H9 (cell line): Measurements from ENCODE around the gene EZH1. TPM values are rescaled to one million over a fixed set of nuclear protein-coding genes. Genes with fewer than 3 reads are reported as not detected.
A peak's percentile ranks its signal among the peaks of the same experiment; 100 is the strongest.

ENCODE experiments used
- DNase-seq: peaks from one replicate; pipeline ENCODE4 v3.0.0-alpha.2; 2017
- H2AFZ ChIP-seq: one replicate; pipeline ENCODE4 v1.6.1; 2013; ENCODE audit warnings: mild to moderate bottlenecking, low read length, control low read depth, moderate library complexity
- H2AK5ac ChIP-seq: 2 replicates; pipeline ENCODE4 v1.6.1; 2013; ENCODE audit warnings: low read length, control low read depth, mixed read lengths; ENCODE audit not compliant: insufficient read length
- H2BK120ac ChIP-seq: one replicate; pipeline ENCODE4 v1.6.1; 2013; ENCODE audit warnings: low read depth, mild to moderate bottlenecking, low read length, control low read depth, inconsistent platforms; ENCODE audit not compliant: poor library complexity, severe bottlenecking
- H2BK12ac ChIP-seq: 2 replicates; pipeline ENCODE4 v1.6.1; 2013; ENCODE audit warnings: low read length, control low read depth, mixed read lengths, low read depth; ENCODE audit not compliant: insufficient read length
- H2BK15ac ChIP-seq: 2 replicates; pipeline ENCODE4 v1.6.1; 2013; ENCODE audit warnings: low read depth, low read length, control low read depth
- H2BK20ac ChIP-seq: one replicate; pipeline ENCODE4 v1.6.1; 2013; ENCODE audit warnings: low read depth, mild to moderate bottlenecking, low read length, control low read depth, inconsistent platforms; ENCODE audit not compliant: poor library complexity, severe bottlenecking
- H2BK5ac ChIP-seq: 2 replicates; pipeline ENCODE4 v1.6.1; 2013; ENCODE audit warnings: low read length, control low read depth, mixed read lengths; ENCODE audit not compliant: insufficient read length
- H3K14ac ChIP-seq: 2 replicates; pipeline ENCODE4 v1.6.1; 2013; ENCODE audit warnings: low read length, control low read depth; ENCODE audit not compliant: insufficient read depth
- H3K18ac ChIP-seq: 2 replicates; pipeline ENCODE4 v1.6.1; 2013; ENCODE audit warnings: low read depth, mild to moderate bottlenecking, mixed read lengths, low read length, control low read depth; ENCODE audit not compliant: insufficient read length
- H3K23ac ChIP-seq: 2 replicates; pipeline ENCODE4 v1.6.1; 2013; ENCODE audit warnings: low read length, control low read depth, mixed read lengths, low read depth; ENCODE audit not compliant: insufficient read length
- H3K23me2 ChIP-seq: 2 replicates; pipeline ENCODE4 v1.6.1; 2013; ENCODE audit warnings: low read depth, mild to moderate bottlenecking, mixed read lengths, low read length, control low read depth; ENCODE audit not compliant: insufficient read length, poor library complexity, severe bottlenecking
- H3K27ac ChIP-seq: 2 replicates; pipeline ENCODE4 v1.5.1; 2013; ENCODE audit warnings: low read length, control low read depth, mixed read lengths, low read depth; ENCODE audit not compliant: insufficient read length
- H3K27me3 ChIP-seq: 2 replicates; pipeline ENCODE4 v1.6.1; 2013; ENCODE audit warnings: low read length, control low read depth, inconsistent platforms; ENCODE audit not compliant: insufficient read depth
- H3K4ac ChIP-seq: 2 replicates; pipeline ENCODE4 v1.6.1; 2013; ENCODE audit warnings: low read depth, mild to moderate bottlenecking, control low read depth, inconsistent platforms, low read length, moderate library complexity
- H3K4me1 ChIP-seq: 2 replicates; pipeline ENCODE4 v1.6.1; 2013; ENCODE audit warnings: low read length, control low read depth, inconsistent platforms; ENCODE audit not compliant: insufficient read depth
- H3K4me2 ChIP-seq: 2 replicates; pipeline ENCODE4 v1.6.1; 2013; ENCODE audit warnings: low read length, control low read depth, mixed read lengths; ENCODE audit not compliant: insufficient read length, insufficient read depth
- H3K56ac ChIP-seq: 2 replicates; pipeline ENCODE4 v1.6.1; 2013; ENCODE audit warnings: low read depth, mild to moderate bottlenecking, mixed read lengths, low read length, control low read depth; ENCODE audit not compliant: insufficient read length
- H3K79me1 ChIP-seq: 2 replicates; pipeline ENCODE4 v1.6.1; 2013; ENCODE audit warnings: low read depth, mild to moderate bottlenecking, moderate library complexity, low read length, control low read depth, inconsistent platforms; ENCODE audit not compliant: insufficient read depth, poor library complexity, severe bottlenecking
- H3K79me2 ChIP-seq: 2 replicates; pipeline ENCODE4 v1.6.1; 2013; ENCODE audit warnings: low read length, control low read depth, inconsistent platforms; ENCODE audit not compliant: insufficient read depth
- H3K9ac ChIP-seq: 2 replicates; pipeline ENCODE4 v1.6.1; 2013; ENCODE audit warnings: low read length, control low read depth, mixed read lengths; ENCODE audit not compliant: insufficient read length; ENCODE audit errors: extremely low read depth
- H3K9me3 ChIP-seq: one replicate; pipeline ENCODE4 v1.6.1; 2013; ENCODE audit warnings: low read depth, low read length, inconsistent platforms; ENCODE audit not compliant: control insufficient read depth
- H3T11ph ChIP-seq: one replicate; pipeline ENCODE4 v1.6.1; 2013; ENCODE audit warnings: mild to moderate bottlenecking, low read length, control low read depth, inconsistent platforms
- H4K20me1 ChIP-seq: one replicate; pipeline ENCODE4 v1.6.1; 2013; ENCODE audit not compliant: control insufficient read depth, insufficient read length, insufficient read depth
- H4K5ac ChIP-seq: 2 replicates; pipeline ENCODE4 v1.6.1; 2013; ENCODE audit warnings: low read depth, mild to moderate bottlenecking, mixed read lengths, low read length, control low read depth; ENCODE audit not compliant: insufficient read length
- H4K8ac ChIP-seq: replicated peaks from 2 replicates; pipeline ENCODE4 v1.6.1; 2013; ENCODE audit warnings: low read length, control low read depth, mixed read lengths, low read depth; ENCODE audit not compliant: insufficient read length
- H4K91ac ChIP-seq: 2 replicates; pipeline ENCODE4 v1.6.1; 2013; ENCODE audit warnings: low read depth, mild to moderate bottlenecking, moderate library complexity, mixed read lengths, low read length, control low read depth; ENCODE audit not compliant: insufficient read length
- H3K27ac Mint-ChIP-seq, 3 experiments: 2 replicates in 2 of 3; 3 replicates in 1 of 3; pipeline ENCODE4 v1.8.0; 2020 to 2021; ENCODE audit warnings: mixed read lengths in 3 of 3, mild to moderate bottlenecking in 1 of 3, moderate library complexity in 1 of 3
- H3K27me3 Mint-ChIP-seq: 2 replicates; pipeline ENCODE4 v1.8.0; 2021; ENCODE audit warnings: low read depth, mild to moderate bottlenecking, moderate library complexity, mixed read lengths
- H3K36me3 Mint-ChIP-seq, 3 experiments: 2 replicates in 2 of 3; 3 replicates in 1 of 3; pipeline ENCODE4 v1.8.0; 2020 to 2021; ENCODE audit warnings: low read depth in 3 of 3, mixed read lengths in 3 of 3; ENCODE audit not compliant: insufficient read depth in 1 of 3
- H3K4me1 Mint-ChIP-seq, 2 experiments: 2 replicates each; pipeline ENCODE4 v1.8.0; 2020; ENCODE audit warnings: mixed read lengths in 2 of 2
- H3K4me3 Mint-ChIP-seq, 2 experiments: 2 replicates in 1 of 2; 3 replicates in 1 of 2; pipeline ENCODE4 v1.8.0; 2020 to 2021; ENCODE audit warnings: mild to moderate bottlenecking in 2 of 2, mixed read lengths in 2 of 2, moderate library complexity in 1 of 2
- H3K9me3 Mint-ChIP-seq, 2 experiments: 2 replicates in 1 of 2; 3 replicates in 1 of 2; pipeline ENCODE4 v1.8.0; 2020; ENCODE audit warnings: mild to moderate bottlenecking in 2 of 2, mixed read lengths in 2 of 2, moderate library complexity in 1 of 2
- WGBS: extraction: QIAGEN DNeasy Blood & Tissue Kit; methylation state at CpG from one replicate; pipeline ENCODE4 v1.1.7; 2013; ENCODE audit warnings: missing lambda C conversion rate, low lambda C conversion rate, mixed read lengths; ENCODE audit not compliant: insufficient read length; ENCODE audit errors: extremely low coverage; 5-methylcytosine and 5-hydroxymethylcytosine counted together
- total RNA-seq: library from RNA; stranded (reverse); gene quantifications from 2 replicates; pipeline ENCODE4 v1.2.1, GENCODE V29; 2021
- TF ChIP-seq, protein P1 (sequence below): fragments of 200-600 bp; sonication (generic); conservative IDR thresholded peaks from 3 replicates; pipeline ENCODE4 v1.8.0; 2021; ENCODE audit warnings: antibody characterized with exemption, mild to moderate bottlenecking

The EZH1 gene
- total RNA-seq, 1 experiment from 2014 or later, result 17.9 TPM

DNA sequence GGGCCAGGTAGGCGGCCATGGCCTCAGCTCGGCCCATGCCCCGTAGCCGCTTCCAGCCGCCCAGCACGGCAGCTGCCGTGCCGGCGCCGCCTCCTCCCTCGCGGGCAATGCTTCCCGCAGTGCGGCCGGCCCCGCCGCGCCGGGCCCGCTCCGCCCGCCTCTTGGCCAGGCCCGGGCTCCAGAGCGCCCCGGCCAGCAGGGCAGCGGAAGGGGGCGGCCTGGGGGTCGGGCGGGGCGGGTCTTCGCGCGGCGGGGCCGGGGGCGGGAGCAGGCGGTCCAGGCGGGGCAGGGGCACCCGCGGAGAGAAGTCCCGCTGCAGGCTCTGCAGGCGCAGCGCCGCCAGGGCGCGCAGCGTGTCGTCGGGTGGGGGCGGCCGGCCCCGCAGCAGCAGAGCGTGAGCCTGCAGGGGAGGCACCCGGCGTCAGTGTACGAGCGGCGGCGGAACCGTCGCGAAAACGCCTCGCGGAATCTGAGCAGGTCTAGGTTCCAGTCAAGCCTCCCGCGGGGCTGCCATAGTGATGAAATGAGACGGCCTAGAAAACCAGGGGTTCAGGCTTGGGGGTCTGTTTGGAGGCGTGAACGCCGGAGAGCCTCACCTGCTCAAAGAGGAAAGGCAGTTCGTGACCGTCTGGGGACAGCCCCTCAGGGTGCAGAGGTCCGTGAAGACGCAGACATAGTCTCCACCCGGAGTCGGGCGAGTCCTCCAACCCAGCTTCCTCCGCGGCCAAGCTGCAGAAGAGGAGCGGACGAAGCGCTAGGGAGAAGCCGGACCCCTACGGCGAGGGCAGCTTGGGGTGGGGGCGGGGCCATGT, 74.7 kb downstream of the EZH1 start:
- Histone ChIP-seq H2BK12ac (no peak overlapping the region), H4K8ac (no peak overlapping the region), H3K18ac (no peak overlapping the region), H2BK15ac (no peak overlapping the region), H3K14ac (peak overlapping the region; percentile 61; the same call in 1 of the 2 replicates), H3K23ac (no peak overlapping the region), H2BK120ac (no peak overlapping the region), H4K5ac (no peak overlapping the region), H3K4ac (no peak overlapping the region), H3K4me1 (peaks cover 4% of the 10 kb centered on the region; the same call in 1 of the 2 replicates), H2AK5ac (no peak overlapping the region), H3K4me2 (peak overlapping the region; percentile 62), H3K79me1 (no peaks in the 10 kb centered on the region), H3T11ph (no peak overlapping the region), H3K23me2 (peaks cover 17% of the 10 kb centered on the region), H3K9ac (no peak overlapping the region), H4K20me1 (no peaks in the 10 kb centered on the region), H3K27ac (no peak overlapping the region), H3K27me3 (no peaks in the 10 kb centered on the region), H2AFZ (no peak overlapping the region), H3K79me2 (no peaks in the 10 kb centered on the region), H4K91ac (no peak overlapping the region), H2BK5ac (no peak overlapping the region), H3K56ac (no peak overlapping the region), H3K9me3 (no peaks in the 10 kb centered on the region), H2BK20ac (no peak overlapping the region)
- H3K36me3 Mint-ChIP-seq, result peaks cover 27 to 59% (median 49%) of the 10 kb centered on the region in 3 experiments
- TF ChIP-seq, protein P1, sequence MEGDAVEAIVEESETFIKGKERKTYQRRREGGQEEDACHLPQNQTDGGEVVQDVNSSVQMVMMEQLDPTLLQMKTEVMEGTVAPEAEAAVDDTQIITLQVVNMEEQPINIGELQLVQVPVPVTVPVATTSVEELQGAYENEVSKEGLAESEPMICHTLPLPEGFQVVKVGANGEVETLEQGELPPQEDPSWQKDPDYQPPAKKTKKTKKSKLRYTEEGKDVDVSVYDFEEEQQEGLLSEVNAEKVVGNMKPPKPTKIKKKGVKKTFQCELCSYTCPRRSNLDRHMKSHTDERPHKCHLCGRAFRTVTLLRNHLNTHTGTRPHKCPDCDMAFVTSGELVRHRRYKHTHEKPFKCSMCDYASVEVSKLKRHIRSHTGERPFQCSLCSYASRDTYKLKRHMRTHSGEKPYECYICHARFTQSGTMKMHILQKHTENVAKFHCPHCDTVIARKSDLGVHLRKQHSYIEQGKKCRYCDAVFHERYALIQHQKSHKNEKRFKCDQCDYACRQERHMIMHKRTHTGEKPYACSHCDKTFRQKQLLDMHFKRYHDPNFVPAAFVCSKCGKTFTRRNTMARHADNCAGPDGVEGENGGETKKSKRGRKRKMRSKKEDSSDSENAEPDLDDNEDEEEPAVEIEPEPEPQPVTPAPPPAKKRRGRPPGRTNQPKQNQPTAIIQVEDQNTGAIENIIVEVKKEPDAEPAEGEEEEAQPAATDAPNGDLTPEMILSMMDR, result peak; percentile 19; the same call in 1 of the 3 replicates
- no CpG with 5 or more reads among the region's 87 CpGs for WGBS
- H3K27me3 Mint-ChIP-seq, result peaks cover 4% of the 10 kb centered on the region; the same call in 1 of the 2 replicates
- peak overlapping the region in 1 of 3 experiments; percentile 85; a peak in 3 of 7 replicates for H3K27ac Mint-ChIP-seq
- no peaks in the 10 kb centered on the region for H3K9me3 Mint-ChIP-seq
- DNase-seq, result no peak
- peaks cover 28 to 44% of the 10 kb centered on the region in 2 experiments for H3K4me1 Mint-ChIP-seq
- peak overlapping the region; percentile 68 to 72 for H3K4me3 Mint-ChIP-seq
